HAP-1 (cell line): ENCODE measurements around the gene AQP11.

Experiments used
- DNase-seq, 2 experiments: peaks; one replicate each; pipeline ENCODE4 v3.0.0-alpha.2; 2016 to 2020; ENCODE audit warnings: low spot score in 2 of 2
- H3K27me3 ChIP-seq: fragments of 250-450 bp; sonication (Bioruptor Pico); 2 replicates; pipeline ENCODE4 v1.5.1; 2020; ENCODE audit warnings: low read depth, mild to moderate bottlenecking, moderate library complexity
- H3K36me3 ChIP-seq: fragments of 250-450 bp; sonication (Bioruptor Pico); replicated peaks from 2 replicates; pipeline ENCODE4 v1.5.1; 2020; ENCODE audit warnings: mild to moderate bottlenecking
- H3K4me1 ChIP-seq: fragments of 250-450 bp; sonication (Bioruptor Pico); 2 replicates; pipeline ENCODE4 v1.5.1; 2020; ENCODE audit warnings: mild to moderate bottlenecking
- H3K4me3 ChIP-seq: fragments of 250-450 bp; sonication (Bioruptor Pico); 2 replicates; pipeline ENCODE4 v1.5.1; 2020; ENCODE audit warnings: mild to moderate bottlenecking, moderate library complexity
- H3K9me3 ChIP-seq: fragments of 250-450 bp; sonication (Bioruptor Pico); 2 replicates; pipeline ENCODE4 v1.5.1; 2020; ENCODE audit warnings: mild to moderate bottlenecking, moderate library complexity
- in situ Hi-C: fragments of 300-500 bp; cut with MboI; formaldehyde crosslinking; loops from 3 replicates; pipeline ENCODE4 v1.14.3; 2020; ENCODE audit warnings: low sequenced_read_pairs, inconsistent platforms, mixed read lengths

The AQP11 gene

GRCh38 chr11:77656362-77656761 lies 66.6 kb downstream of the AQP11 start:
- no peak for DNase-seq
- in situ Hi-C loops: no loop called here

GRCh38 chr11:77658213-77659013 lies 68.7 kb downstream of the AQP11 start:
- in situ Hi-C loops: no loop called here
- H3K9me3 ChIP-seq: no peaks in the 10 kb centered on the region
- no peak overlapping the region for H3K4me3 ChIP-seq
- DNase-seq: no peak
- H3K36me3 ChIP-seq: no peaks in the 10 kb centered on the region
- no peaks in the 10 kb centered on the region for H3K27me3 ChIP-seq
- H3K4me1 ChIP-seq: no peaks in the 10 kb centered on the region

More at GRCh38 chr11:77656362-77656761, 66.6 kb downstream of the AQP11 start:
- no peaks in the 10 kb centered on the region for H3K27me3 ChIP-seq
- H3K9me3 ChIP-seq: no peaks in the 10 kb centered on the region
- H3K36me3 ChIP-seq: no peaks in the 10 kb centered on the region
- H3K4me1 ChIP-seq: no peaks in the 10 kb centered on the region
- no peak overlapping the region for H3K4me3 ChIP-seq
